Neuronal stem cell (in vitro differentiated cells): Measurements from ENCODE around the gene SLC35C1.

Source experiments
- DNase-seq: peaks from one replicate; pipeline ENCODE4 v3.0.0-alpha.2; 2013; ENCODE audit warnings: low spot score
- H2AFZ ChIP-seq: one replicate; pipeline ENCODE4 v1.6.1; 2013; ENCODE audit warnings: mild to moderate bottlenecking, low read length, inconsistent platforms
- H2AK5ac ChIP-seq: 2 replicates; pipeline ENCODE4 v1.6.1; 2013; ENCODE audit warnings: low read depth, mild to moderate bottlenecking, inconsistent platforms, low read length, moderate library complexity, mixed read lengths
- H2BK120ac ChIP-seq: 2 replicates; pipeline ENCODE4 v1.6.1; 2013; ENCODE audit warnings: low read depth, mild to moderate bottlenecking, inconsistent platforms, low read length, moderate library complexity, mixed read lengths
- H2BK12ac ChIP-seq: one replicate; pipeline ENCODE4 v1.6.1; 2013; ENCODE audit warnings: low read length, inconsistent platforms
- H2BK15ac ChIP-seq: 2 replicates; pipeline ENCODE4 v1.6.1; 2013; ENCODE audit warnings: mild to moderate bottlenecking, low read length, inconsistent platforms, mixed read lengths
- H2BK5ac ChIP-seq: one replicate; pipeline ENCODE4 v1.6.1; 2013; ENCODE audit warnings: inconsistent platforms, mild to moderate bottlenecking, low read length, moderate library complexity
- H3K14ac ChIP-seq: one replicate; pipeline ENCODE4 v1.6.1; 2013; ENCODE audit warnings: low read length, inconsistent platforms
- H3K18ac ChIP-seq: 2 replicates; pipeline ENCODE4 v1.6.1; 2013; ENCODE audit warnings: low read length, inconsistent platforms
- H3K23ac ChIP-seq: 2 replicates; pipeline ENCODE4 v1.6.1; 2013; ENCODE audit warnings: low read depth, mild to moderate bottlenecking, mixed read lengths, low read length, inconsistent platforms; ENCODE audit not compliant: poor library complexity
- H3K27ac ChIP-seq: replicated peaks from 3 replicates; pipeline ENCODE4 v1.5.1; 2013; ENCODE audit warnings: low read length, inconsistent platforms
- H3K27me3 ChIP-seq, 3 experiments: 2 replicates each; pipeline ENCODE4 v1.6.1; 2013; ENCODE audit warnings: low read length in 3 of 3, mild to moderate bottlenecking in 2 of 3, inconsistent platforms in 1 of 3, low read depth in 1 of 3, mixed read lengths in 1 of 3, moderate library complexity in 1 of 3; ENCODE audit not compliant: control insufficient read depth in 3 of 3, insufficient read depth in 3 of 3
- H3K36me3 ChIP-seq, 2 donors: replicated peaks in 1 of 2; 2 replicates each; pipeline ENCODE4 v1.6.1; 2013; ENCODE audit warnings: low read length in 2 of 2; ENCODE audit not compliant: control insufficient read depth in 2 of 2, insufficient read depth in 2 of 2
- H3K4ac ChIP-seq: 2 replicates; pipeline ENCODE4 v1.6.1; 2013; ENCODE audit warnings: inconsistent platforms, mild to moderate bottlenecking, low read length, moderate library complexity
- H3K4me1 ChIP-seq, 2 donors: 1 replicate in 1 of 2; 2 replicates in 1 of 2; pipeline ENCODE4 v1.6.1; 2013; ENCODE audit warnings: low read length in 2 of 2, low read depth in 1 of 2; ENCODE audit not compliant: control insufficient read depth in 2 of 2, insufficient read depth in 1 of 2
- H3K4me2 ChIP-seq: one replicate; pipeline ENCODE4 v1.6.1; 2013; ENCODE audit warnings: mild to moderate bottlenecking, low read length, inconsistent platforms; ENCODE audit not compliant: insufficient read depth, poor library complexity, severe bottlenecking
- H3K4me3 ChIP-seq, 2 donors: 2 replicates each; pipeline ENCODE4 v1.5.1; 2013; ENCODE audit warnings: low read length in 2 of 2, mild to moderate bottlenecking in 2 of 2, inconsistent platforms in 1 of 2, moderate library complexity in 1 of 2
- H3K79me1 ChIP-seq: one replicate; pipeline ENCODE4 v1.6.1; 2013; ENCODE audit warnings: low read depth, mild to moderate bottlenecking, inconsistent platforms, low read length, moderate library complexity
- H3K9ac ChIP-seq: one replicate; pipeline ENCODE4 v1.6.1; 2013; ENCODE audit warnings: mild to moderate bottlenecking, low read depth, low read length, inconsistent platforms; ENCODE audit not compliant: poor library complexity
- H3K9me3 ChIP-seq, 2 donors: replicated peaks in 1 of 2; 2 replicates each; pipeline versions ENCODE3 to v1.6.1; 2013; ENCODE audit warnings: low read length in 2 of 2, mild to moderate bottlenecking in 2 of 2, inconsistent platforms in 1 of 2, low read depth in 1 of 2, mixed read lengths in 1 of 2, moderate library complexity in 1 of 2; ENCODE audit not compliant: control insufficient read depth in 2 of 2, insufficient read depth in 1 of 2
- H4K8ac ChIP-seq: one replicate; pipeline ENCODE4 v1.6.1; 2013; ENCODE audit warnings: low read depth, mild to moderate bottlenecking, inconsistent platforms, low read length, moderate library complexity
- H4K91ac ChIP-seq: one replicate; pipeline ENCODE4 v1.6.1; 2013; ENCODE audit warnings: low read length, low read depth, mild to moderate bottlenecking, inconsistent platforms; ENCODE audit not compliant: poor library complexity
- WGBS, 2 donors: extraction: QIAGEN DNeasy Blood & Tissue Kit; methylation state at CpG; one replicate each; pipeline ENCODE4 v1.1.7; 2013; ENCODE audit warnings: missing lambda C conversion rate in 2 of 2, mixed read lengths in 1 of 2; ENCODE audit not compliant: insufficient read length in 2 of 2, insufficient replicate concordance in 1 of 2; ENCODE audit errors: extremely low coverage in 2 of 2; 5-methylcytosine and 5-hydroxymethylcytosine counted together

SLC35C1 gene

DNA sequence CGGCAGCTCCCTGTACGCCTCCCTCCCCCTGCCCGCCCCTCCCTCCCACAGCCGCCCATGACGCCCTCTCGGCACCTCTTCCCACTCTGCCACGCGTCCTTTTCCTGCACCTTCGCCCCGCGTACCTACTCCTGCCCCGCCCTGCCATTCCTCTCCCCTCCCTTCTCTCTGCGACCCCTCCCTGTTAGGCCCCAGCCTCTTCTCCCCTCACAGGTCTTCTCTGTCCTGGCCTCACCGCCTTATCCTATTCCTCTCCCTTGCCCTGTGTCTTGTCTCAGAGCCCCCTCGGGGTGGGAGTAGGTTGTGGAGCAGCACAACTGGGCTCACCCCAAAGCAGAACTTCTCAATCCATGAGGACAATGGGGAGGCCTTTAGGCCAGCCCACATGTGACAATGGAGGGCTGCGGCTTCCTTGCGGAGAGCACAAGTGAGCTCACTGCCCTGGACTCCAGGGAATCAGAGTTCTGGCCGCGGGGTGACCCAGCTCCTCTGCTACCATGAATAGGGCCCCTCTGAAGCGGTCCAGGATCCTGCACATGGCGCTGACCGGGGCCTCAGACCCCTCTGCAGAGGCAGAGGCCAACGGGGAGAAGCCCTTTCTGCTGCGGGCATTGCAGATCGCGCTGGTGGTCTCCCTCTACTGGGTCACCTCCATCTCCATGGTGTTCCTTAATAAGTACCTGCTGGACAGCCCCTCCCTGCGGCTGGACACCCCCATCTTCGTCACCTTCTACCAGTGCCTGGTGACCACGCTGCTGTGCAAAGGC, 539 bp downstream of the SLC35C1 start:
- Histone ChIP-seq H3K27ac (peak overlapping the region; percentile 41), H4K91ac (no peak overlapping the region), H3K27me3 (peaks cover 0 to 40% (median 15%) of the 10 kb centered on the region in 3 experiments)

DNA sequence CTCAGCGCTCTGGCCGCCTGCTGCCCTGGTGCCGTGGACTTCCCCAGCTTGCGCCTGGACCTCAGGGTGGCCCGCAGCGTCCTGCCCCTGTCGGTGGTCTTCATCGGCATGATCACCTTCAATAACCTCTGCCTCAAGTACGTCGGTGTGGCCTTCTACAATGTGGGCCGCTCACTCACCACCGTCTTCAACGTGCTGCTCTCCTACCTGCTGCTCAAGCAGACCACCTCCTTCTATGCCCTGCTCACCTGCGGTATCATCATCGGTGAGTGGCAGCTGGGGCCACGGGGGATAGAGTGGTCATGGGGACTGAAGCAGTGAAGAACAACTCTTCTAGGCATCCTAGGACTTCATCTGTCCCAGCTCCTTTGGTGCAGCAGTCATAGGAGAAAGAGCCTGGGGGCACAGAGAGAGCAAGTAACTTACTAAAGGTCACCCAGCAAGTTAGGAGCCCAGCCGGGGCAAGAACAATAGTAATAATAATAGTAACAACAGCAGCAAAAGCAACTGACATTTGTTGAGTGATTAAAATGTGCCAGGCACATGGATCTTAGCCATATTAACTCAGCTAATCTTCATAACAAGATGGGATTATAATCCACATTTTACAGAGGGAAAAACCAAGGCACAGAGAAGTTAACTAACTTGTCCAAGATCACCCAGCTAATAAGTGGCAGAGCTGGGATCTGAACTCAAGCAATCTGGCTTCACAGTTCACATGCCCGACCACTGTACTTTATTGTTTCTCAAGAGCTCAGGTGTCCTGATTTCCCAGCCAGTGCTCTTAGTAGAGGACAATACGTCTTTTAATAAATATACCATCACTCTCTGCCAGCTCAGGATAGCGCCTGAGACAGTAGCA, 1.4 kb downstream of the SLC35C1 start:
- Histone ChIP-seq H3K4me2 (peak overlapping the region; percentile 89), H3K18ac (peak overlapping the region; percentile 92), H3K36me3 (peaks cover 6 to 24% of the 10 kb centered on the region in 2 donors), H3K4me3 (peak overlapping the region; percentile 77 to 86), H4K8ac (peak overlapping the region; percentile 99), H3K9me3 (no peaks in the 10 kb centered on the region), H3K4me1 (peaks cover 8 to 12% of the 10 kb centered on the region in 2 donors), H2AFZ (peak overlapping the region; percentile 100), H3K4ac (no peak overlapping the region), H2BK15ac (peak overlapping the region; percentile 91), H3K14ac (peak overlapping the region; percentile 86), H3K27me3 (peaks cover 0 to 32% (median 15%) of the 10 kb centered on the region in 3 experiments), H3K9ac (peak overlapping the region; percentile 95), H4K91ac (peak overlapping the region; percentile 87), H2BK5ac (peak overlapping the region; percentile 77), H2BK12ac (no peak overlapping the region), H3K23ac (peak overlapping the region; percentile 83), H2BK120ac (no peak overlapping the region), H3K79me1 (peaks cover 3% of the 10 kb centered on the region), H3K27ac (no peak overlapping the region), H2AK5ac (peak overlapping the region; percentile 100)
- no CpG with 5 or more reads among the region's 20 CpGs for WGBS, 2 donors
- no peak for DNase-seq

More for the DNA sequence above, 539 bp downstream of the SLC35C1 start:
- Histone ChIP-seq H2BK120ac (no peak overlapping the region), H3K9ac (peak overlapping the region; percentile 95), H3K4me1 (peaks cover 8 to 12% of the 10 kb centered on the region in 2 donors), H2BK15ac (peak overlapping the region; percentile 91), H4K8ac (peak overlapping the region; percentile 6), H3K14ac (peak overlapping the region; percentile 86), H2BK12ac (no peak overlapping the region), H3K36me3 (peaks cover 0 to 16% of the 10 kb centered on the region in 2 donors), H3K18ac (peak overlapping the region; percentile 92), H2BK5ac (peak overlapping the region; percentile 77), H3K4me2 (peak overlapping the region; percentile 89), H3K9me3 (no peaks in the 10 kb centered on the region), H3K79me1 (peaks cover under 1% of the 10 kb centered on the region), H3K23ac (peak overlapping the region; percentile 83), H3K4me3 (peak overlapping the region; percentile 77 to 86), H2AFZ (peak overlapping the region; percentile 100), H2AK5ac (peak overlapping the region; percentile 100), H3K4ac (no peak overlapping the region)
- no CpG with 5 or more reads among the region's 29 CpGs for WGBS, 2 donors
- peak; percentile 26 for DNase-seq

DNA sequence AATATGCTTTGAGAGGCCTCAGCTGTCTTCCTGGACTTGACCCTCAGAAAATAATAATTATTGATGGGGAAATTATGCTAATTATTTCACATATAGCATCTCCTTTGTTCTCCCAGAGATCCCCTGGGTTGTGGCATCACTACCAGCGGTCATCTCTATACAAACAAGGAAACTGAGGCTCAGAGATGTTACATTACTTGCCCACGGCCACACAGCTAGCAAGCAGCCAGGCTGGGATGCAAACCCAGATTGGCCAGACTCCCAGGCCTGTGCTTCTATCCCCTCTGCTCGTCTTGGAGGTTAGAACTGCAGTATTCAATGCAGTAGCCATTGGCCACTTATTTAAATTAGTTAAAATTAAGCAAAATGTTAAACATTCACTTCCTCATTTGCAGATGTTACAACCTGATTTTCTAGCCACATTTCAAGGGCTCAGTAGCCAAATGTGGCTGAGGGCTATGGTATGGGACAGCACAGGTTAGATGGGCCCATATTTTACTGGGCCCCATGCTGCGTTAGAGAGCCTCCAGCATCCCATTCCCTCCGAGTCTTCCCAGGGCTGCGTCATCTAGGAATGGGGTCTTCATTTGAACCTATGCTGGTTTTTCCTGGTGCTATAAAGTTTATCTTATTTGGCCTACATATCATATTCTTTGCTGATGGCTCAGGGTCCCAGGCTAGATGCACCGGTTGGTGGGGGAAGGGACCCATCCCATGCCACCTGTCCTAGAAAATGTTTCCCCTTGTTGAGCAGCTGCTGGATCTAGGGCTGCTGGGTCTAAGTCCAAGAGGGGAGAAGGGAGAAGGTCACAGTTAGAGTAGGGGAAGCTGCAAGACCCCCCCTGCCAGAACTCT, 2.2 kb downstream of the SLC35C1 start:
- Histone ChIP-seq H4K8ac (no peak overlapping the region), H3K27me3 (peaks cover 0 to 24% (median 15%) of the 10 kb centered on the region in 3 experiments), H2AFZ (no peak overlapping the region), H2AK5ac (no peak overlapping the region), H2BK12ac (no peak overlapping the region), H3K9me3 (no peaks in the 10 kb centered on the region), H3K4me2 (no peak overlapping the region), H3K23ac (no peak overlapping the region), H3K18ac (no peak overlapping the region), H3K79me1 (peaks cover 3% of the 10 kb centered on the region), H2BK5ac (no peak overlapping the region), H4K91ac (no peak overlapping the region), H3K4ac (no peak overlapping the region), H2BK120ac (no peak overlapping the region), H2BK15ac (no peak overlapping the region), H3K36me3 (peaks cover 14 to 33% of the 10 kb centered on the region in 2 donors), H3K4me3 (no peak overlapping the region), H3K14ac (no peak overlapping the region), H3K9ac (no peak overlapping the region), H3K4me1 (peaks cover 8 to 12% of the 10 kb centered on the region in 2 donors), H3K27ac (no peak overlapping the region)
- DNase-seq: no peak
- no CpG with 5 or more reads among the region's 7 CpGs for WGBS, 2 donors
